A549 (cell line): ENCODE measurements around the gene PHF20.

Source experiments
- CHD2 ChIP-seq: fragments of 150-350 bp; IDR thresholded peaks from 2 replicates; pipeline ENCODE4 v1.6.1; 2014; ENCODE audit warnings: low read length; ENCODE audit not compliant: partially characterized antibody
- CTCF ChIP-seq: fragments of >200 bp; sonication (Bioruptor Twin); formaldehyde crosslinking; IDR thresholded peaks from 3 replicates; pipeline ENCODE4 v1.5.1; 2016
- EP300 ChIP-seq, 2 experiments: fragments of >200 bp; sonication (Bioruptor Twin); formaldehyde crosslinking; IDR thresholded peaks; 2 replicates in 1 of 2; 3 replicates in 1 of 2; pipeline ENCODE4 v1.6.1; 2016 to 2017
- JUN ChIP-seq, 2 experiments: fragments of >200 bp; sonication (Bioruptor Twin); formaldehyde crosslinking; IDR thresholded peaks; 2 replicates in 1 of 2; 3 replicates in 1 of 2; pipeline ENCODE4 v1.6.1; 2016 to 2017
- JUNB ChIP-seq: fragments of >200 bp; sonication (Bioruptor Twin); formaldehyde crosslinking; IDR thresholded peaks from 2 replicates; pipeline ENCODE4 v1.6.1; 2016
- MAX ChIP-seq: IDR thresholded peaks from 2 replicates; pipeline ENCODE4 v1.6.1; 2012
- NR3C1 ChIP-seq: fragments of >200 bp; sonication (Bioruptor Twin); formaldehyde crosslinking; IDR thresholded peaks from 3 replicates; pipeline ENCODE4 v1.6.1; 2017
- POLR2A ChIP-seq: IDR thresholded peaks from 2 replicates; pipeline ENCODE4 v1.6.1; 2012; ENCODE audit warnings: mild to moderate bottlenecking, low read length
- RFX5 ChIP-seq: fragments of 450-650 bp; IDR thresholded peaks from 2 replicates; pipeline ENCODE4 v1.7.1; 2014; ENCODE audit warnings: antibody characterized with exemption, mild to moderate bottlenecking, moderate library complexity
- ZC3H11A ChIP-seq: fragments of 450-650 bp; IDR thresholded peaks from 2 replicates; pipeline ENCODE4 v1.6.1; 2014; ENCODE audit warnings: antibody characterized with exemption, mild to moderate bottlenecking
- ZFP36 ChIP-seq: fragments of 450-650 bp; IDR thresholded peaks from 2 replicates; pipeline ENCODE4 v1.6.1; 2014; ENCODE audit warnings: borderline replicate concordance; ENCODE audit not compliant: partially characterized antibody
- TF ChIP-seq, protein P1 (sequence below): IDR thresholded peaks from 2 replicates; pipeline ENCODE4 v1.6.1; 2012; ENCODE audit warnings: low read depth, borderline replicate concordance
- TF ChIP-seq, protein P2 (sequence below): fragments of 200-600 bp; sonication (generic); IDR thresholded peaks from 2 replicates; pipeline ENCODE4 v1.6.1; 2016; ENCODE audit warnings: antibody characterized with exemption, mild to moderate bottlenecking, moderate library complexity

DNA sequence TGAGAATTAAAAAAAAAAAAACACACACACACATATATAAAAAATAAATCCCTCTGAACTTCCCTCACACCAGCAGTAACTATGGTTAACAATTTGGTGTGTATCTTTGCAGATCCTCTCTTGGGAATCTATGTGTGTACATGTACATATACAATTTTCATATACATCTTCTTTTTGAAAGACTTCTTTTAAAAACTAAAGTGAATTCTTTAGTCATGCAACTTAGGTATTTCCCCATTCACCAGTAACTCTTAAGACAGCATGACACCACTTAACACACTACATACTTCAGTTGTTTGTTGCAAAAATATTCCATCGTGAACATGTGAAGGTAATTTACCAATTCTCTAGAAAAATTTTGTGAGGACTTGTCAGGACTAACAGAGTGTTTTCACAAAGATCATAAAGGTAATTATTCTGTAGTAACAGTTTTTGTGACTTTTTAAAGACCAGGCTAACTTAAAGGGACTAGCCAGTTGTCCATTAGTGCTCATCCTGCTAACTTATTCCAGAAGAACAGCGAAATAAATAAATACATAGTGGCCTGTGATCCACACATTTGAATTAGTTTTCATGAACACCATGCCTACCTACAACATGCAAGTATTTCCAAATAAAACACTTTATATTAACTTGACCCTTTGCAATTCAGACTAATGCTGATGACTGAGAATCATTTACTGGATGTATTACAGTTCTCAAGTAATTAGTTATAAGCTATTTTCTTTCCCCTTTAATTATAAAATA, 41.8 kb upstream of the PHF20 start:
- TF ChIP-seq, protein P1, sequence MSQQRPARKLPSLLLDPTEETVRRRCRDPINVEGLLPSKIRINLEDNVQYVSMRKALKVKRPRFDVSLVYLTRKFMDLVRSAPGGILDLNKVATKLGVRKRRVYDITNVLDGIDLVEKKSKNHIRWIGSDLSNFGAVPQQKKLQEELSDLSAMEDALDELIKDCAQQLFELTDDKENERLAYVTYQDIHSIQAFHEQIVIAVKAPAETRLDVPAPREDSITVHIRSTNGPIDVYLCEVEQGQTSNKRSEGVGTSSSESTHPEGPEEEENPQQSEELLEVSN = no peak
- TF ChIP-seq NR3C1 (no peak), ZFP36 (no peak), ZC3H11A (no peak), CTCF (no peak), POLR2A (no peak), CHD2 (no peak), MAX (no peak), EP300 (IDR thresholded peaks at IDR 0.05) (no peak), RFX5 (no peak), JUNB (no peak), JUN (IDR thresholded peaks at IDR 0.05) (no peak)
- TF ChIP-seq, protein P2, sequence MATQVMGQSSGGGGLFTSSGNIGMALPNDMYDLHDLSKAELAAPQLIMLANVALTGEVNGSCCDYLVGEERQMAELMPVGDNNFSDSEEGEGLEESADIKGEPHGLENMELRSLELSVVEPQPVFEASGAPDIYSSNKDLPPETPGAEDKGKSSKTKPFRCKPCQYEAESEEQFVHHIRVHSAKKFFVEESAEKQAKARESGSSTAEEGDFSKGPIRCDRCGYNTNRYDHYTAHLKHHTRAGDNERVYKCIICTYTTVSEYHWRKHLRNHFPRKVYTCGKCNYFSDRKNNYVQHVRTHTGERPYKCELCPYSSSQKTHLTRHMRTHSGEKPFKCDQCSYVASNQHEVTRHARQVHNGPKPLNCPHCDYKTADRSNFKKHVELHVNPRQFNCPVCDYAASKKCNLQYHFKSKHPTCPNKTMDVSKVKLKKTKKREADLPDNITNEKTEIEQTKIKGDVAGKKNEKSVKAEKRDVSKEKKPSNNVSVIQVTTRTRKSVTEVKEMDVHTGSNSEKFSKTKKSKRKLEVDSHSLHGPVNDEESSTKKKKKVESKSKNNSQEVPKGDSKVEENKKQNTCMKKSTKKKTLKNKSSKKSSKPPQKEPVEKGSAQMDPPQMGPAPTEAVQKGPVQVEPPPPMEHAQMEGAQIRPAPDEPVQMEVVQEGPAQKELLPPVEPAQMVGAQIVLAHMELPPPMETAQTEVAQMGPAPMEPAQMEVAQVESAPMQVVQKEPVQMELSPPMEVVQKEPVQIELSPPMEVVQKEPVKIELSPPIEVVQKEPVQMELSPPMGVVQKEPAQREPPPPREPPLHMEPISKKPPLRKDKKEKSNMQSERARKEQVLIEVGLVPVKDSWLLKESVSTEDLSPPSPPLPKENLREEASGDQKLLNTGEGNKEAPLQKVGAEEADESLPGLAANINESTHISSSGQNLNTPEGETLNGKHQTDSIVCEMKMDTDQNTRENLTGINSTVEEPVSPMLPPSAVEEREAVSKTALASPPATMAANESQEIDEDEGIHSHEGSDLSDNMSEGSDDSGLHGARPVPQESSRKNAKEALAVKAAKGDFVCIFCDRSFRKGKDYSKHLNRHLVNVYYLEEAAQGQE = no peak
